ENCODE results near the gene NRP2.

Gene NRP2

DNA sequence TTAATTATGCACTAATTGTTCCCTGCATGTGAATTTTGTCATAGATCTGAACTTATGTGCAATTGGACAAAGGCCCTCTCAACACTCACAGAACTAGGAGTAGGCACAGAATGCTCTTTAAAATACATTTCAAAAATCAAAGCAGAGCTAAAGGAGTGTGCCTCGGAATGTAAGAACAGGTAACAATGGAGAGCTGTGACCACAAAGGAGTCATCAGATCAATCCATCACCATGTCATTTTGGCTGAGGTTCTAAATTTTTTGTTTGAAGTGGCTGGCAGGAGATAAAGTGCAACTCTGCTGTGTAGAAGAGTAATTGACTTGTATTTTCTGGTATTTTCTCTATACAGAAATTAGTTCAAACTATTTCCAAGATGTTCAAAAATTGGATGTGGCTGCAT, 155.4 kb downstream of the NRP2 start:
- H2AFZ ChIP-seq (ENCODE audit: low read depth), result no peak overlapping the region
- no peak overlapping the region for H3K4me2 ChIP-seq
- H3K4me1 ChIP-seq (ENCODE audit: low read depth, poor library complexity, severe bottlenecking), result no peaks in the 10 kb centered on the region
- H3K27me3 ChIP-seq (ENCODE audit: insufficient read depth, low read depth), result no peaks in the 10 kb centered on the region
- H4K20me1 ChIP-seq (ENCODE audit: insufficient read depth), result no peaks in the 10 kb centered on the region
- TF ChIP-seq, protein P1, sequence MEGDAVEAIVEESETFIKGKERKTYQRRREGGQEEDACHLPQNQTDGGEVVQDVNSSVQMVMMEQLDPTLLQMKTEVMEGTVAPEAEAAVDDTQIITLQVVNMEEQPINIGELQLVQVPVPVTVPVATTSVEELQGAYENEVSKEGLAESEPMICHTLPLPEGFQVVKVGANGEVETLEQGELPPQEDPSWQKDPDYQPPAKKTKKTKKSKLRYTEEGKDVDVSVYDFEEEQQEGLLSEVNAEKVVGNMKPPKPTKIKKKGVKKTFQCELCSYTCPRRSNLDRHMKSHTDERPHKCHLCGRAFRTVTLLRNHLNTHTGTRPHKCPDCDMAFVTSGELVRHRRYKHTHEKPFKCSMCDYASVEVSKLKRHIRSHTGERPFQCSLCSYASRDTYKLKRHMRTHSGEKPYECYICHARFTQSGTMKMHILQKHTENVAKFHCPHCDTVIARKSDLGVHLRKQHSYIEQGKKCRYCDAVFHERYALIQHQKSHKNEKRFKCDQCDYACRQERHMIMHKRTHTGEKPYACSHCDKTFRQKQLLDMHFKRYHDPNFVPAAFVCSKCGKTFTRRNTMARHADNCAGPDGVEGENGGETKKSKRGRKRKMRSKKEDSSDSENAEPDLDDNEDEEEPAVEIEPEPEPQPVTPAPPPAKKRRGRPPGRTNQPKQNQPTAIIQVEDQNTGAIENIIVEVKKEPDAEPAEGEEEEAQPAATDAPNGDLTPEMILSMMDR (conservative IDR thresholded peaks at IDR 0.05; ENCODE audit: low read depth, low read length), result no peak
- H3K9ac ChIP-seq, result no peak overlapping the region
- no peak overlapping the region for H3K27ac ChIP-seq
- H3K36me3 ChIP-seq (ENCODE audit: insufficient read depth), result no peaks in the 10 kb centered on the region
- H3K4me3 ChIP-seq (IDR thresholded peaks at IDR 0.05; ENCODE audit: insufficient read depth, low read depth, low read length), result no peak overlapping the region
- no peaks in the 10 kb centered on the region for H3K79me2 ChIP-seq (ENCODE audit: insufficient read depth, low read depth)

DNA sequence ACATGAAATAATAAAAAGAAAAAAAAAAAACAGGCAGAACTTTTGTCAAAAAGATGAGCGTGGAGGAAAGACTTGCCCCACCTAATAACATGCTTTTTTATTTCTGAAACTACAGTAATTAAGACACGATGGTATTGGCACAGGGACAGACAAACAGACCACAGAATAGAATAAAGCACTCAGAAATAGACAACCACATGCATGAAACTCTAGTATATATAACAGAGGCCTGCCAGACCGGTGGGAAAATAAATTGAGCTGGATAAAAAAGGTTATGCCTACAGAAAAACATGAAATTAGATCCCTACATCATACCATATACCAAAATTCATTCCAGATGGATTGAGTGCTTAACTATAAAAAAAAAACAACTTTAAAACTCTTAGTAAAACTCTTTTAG, 163.1 kb downstream of the NRP2 start:
- Histone ChIP-seq H3K4me1 (ENCODE audit: low read depth, poor library complexity, severe bottlenecking) (no peaks in the 10 kb centered on the region), H3K79me2 (ENCODE audit: insufficient read depth, low read depth) (no peaks in the 10 kb centered on the region), H4K20me1 (ENCODE audit: insufficient read depth) (no peaks in the 10 kb centered on the region), H2AFZ (ENCODE audit: low read depth) (no peak overlapping the region), H3K27me3 (ENCODE audit: insufficient read depth, low read depth) (no peaks in the 10 kb centered on the region), H3K36me3 (ENCODE audit: insufficient read depth) (no peaks in the 10 kb centered on the region), H3K4me2 (no peak overlapping the region), H3K9ac (no peak overlapping the region), H3K4me3 (IDR thresholded peaks at IDR 0.05; ENCODE audit: insufficient read depth, low read depth, low read length) (no peak overlapping the region), H3K27ac (no peak overlapping the region)
- TF ChIP-seq, protein P1 (conservative IDR thresholded peaks at IDR 0.05; ENCODE audit: low read depth, low read length), result no peak

Data from KMS-11 (cell line).